ENCODE measurements around the gene ZNF579. TPM values are rescaled to one million over a fixed set of nuclear protein-coding genes. Genes with fewer than 3 reads are reported as not detected.

Gene ZNF579
- total and polyA plus RNA-seq, 9 of the 15 experiments (the other 6 are each of a cell fraction or from before 2014, with no cell fraction given) = 0.06 to 15.9 (median 1.6) TPM

- TF ChIP-seq RREB1 (CRISPR knock-in tag; IDR thresholded peaks at IDR 0.05) (no peak), ZBED1 (IDR thresholded peaks at IDR 0.05) (no peak), ZNF398 (CRISPR knock-in tag; IDR thresholded peaks at IDR 0.05) (no peak), ZKSCAN3 (CRISPR knock-in tag; IDR thresholded peaks at IDR 0.05) (no peak), ZNF239 (CRISPR knock-in tag; IDR thresholded peaks at IDR 0.05) (no peak), CTCFL (IDR thresholded peaks at IDR 0.05; ENCODE audit: borderline replicate concordance, insufficient read depth, low read depth, low read length, poor library complexity, severe bottlenecking) (no peak), ATF7 (IDR thresholded peaks at IDR 0.05) (0 out of 2 replicates have a peak, but pooled peaks have one; percentile 17), TGIF2 (CRISPR knock-in tag; IDR thresholded peaks at IDR 0.05) (no peak), MITF (IDR thresholded peaks at IDR 0.05) (no peak), IRF1 (CRISPR knock-in tag; IDR thresholded peaks at IDR 0.05; ENCODE audit: borderline replicate concordance) (no peak), EP300 (IDR thresholded peaks at IDR 0.05; ENCODE audit: low read length) (peak; percentile 49; the same call in 1 of the 2 replicates), HNRNPK (IDR thresholded peaks at IDR 0.05; ENCODE audit: low read depth, low read length, poor library complexity, severe bottlenecking) (no peak), HNRNPL (IDR thresholded peaks at IDR 0.05; ENCODE audit: low read depth, low read length) (no peak), ZBTB5 (IDR thresholded peaks at IDR 0.05) (no peak)
These were observed at the start of gene ZNF579 (continued) for GRCh38 chr19:55580628-55581144.

Measured in K562 (cell line).